Activated naive CD4-positive, alpha-beta T cell treated with anti-CD3 and anti-CD28 coated beads, Interleukin-2, amount 50 U/mL, for 72 hours (primary cell): Measurements from ENCODE around the gene PEDS1. TPM values are rescaled to one million over a fixed set of nuclear protein-coding genes. Genes with fewer than 3 reads are reported as not detected.

Experiments
- ATAC-seq, 2 donors: fragments of 150-1000 bp; cut with Tn5 transposase; 2 replicates each; pipeline ENCODE4 v1.10.0; 2021; ENCODE audit warnings: mild to moderate bottlenecking in 2 of 2, moderate library complexity in 2 of 2
- DNase-seq, 2 donors: peaks; one replicate each; pipeline ENCODE4 v3.0.0; 2021 to 2022; ENCODE audit warnings: low spot score in 2 of 2
- H3K27ac Mint-ChIP-seq, 2 donors: one replicate each; pipeline ENCODE4 v1.8.0; 2022; ENCODE audit warnings: mild to moderate bottlenecking in 2 of 2, mixed read lengths in 2 of 2
- H3K36me3 Mint-ChIP-seq, 2 donors: one replicate each; pipeline ENCODE4 v1.8.0; 2022; ENCODE audit warnings: mixed read lengths in 2 of 2
- H3K9me3 Mint-ChIP-seq, 2 donors: one replicate each; pipeline ENCODE4 v1.8.0; 2022; ENCODE audit warnings: mixed read lengths in 2 of 2
- total RNA-seq, 2 donors: library from RNA; stranded (reverse); gene quantifications; one replicate each; pipeline ENCODE4 v1.2.3, GENCODE V29; 2022

The PEDS1 gene
- total RNA-seq, 2 donors from 2014 or later: 14.8 to 21.2 TPM

DNA sequence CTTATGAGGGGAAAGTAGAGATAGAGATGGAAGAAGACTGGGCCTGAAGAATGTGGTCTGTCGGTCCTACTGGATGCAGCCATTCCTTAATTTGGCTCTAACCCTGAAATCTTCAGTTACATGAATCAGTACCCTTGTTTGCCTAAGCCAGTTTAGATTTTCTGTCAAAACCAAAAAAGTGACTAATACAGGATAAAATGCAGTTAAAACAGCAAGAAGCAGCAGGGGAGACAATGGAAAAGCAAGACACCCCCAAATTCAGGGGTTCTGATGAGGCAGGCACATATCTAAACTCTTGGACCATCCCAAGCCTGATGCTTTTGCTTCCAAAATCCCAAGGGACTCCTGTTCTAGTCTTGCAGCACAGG is 23.2 kb downstream of the PEDS1 start:
- H3K27ac Mint-ChIP-seq: no peak overlapping the region
- ATAC-seq: no peak
- no peaks in the 10 kb centered on the region for H3K36me3 Mint-ChIP-seq
- no peaks in the 10 kb centered on the region for H3K9me3 Mint-ChIP-seq
- no peak for DNase-seq

DNA sequence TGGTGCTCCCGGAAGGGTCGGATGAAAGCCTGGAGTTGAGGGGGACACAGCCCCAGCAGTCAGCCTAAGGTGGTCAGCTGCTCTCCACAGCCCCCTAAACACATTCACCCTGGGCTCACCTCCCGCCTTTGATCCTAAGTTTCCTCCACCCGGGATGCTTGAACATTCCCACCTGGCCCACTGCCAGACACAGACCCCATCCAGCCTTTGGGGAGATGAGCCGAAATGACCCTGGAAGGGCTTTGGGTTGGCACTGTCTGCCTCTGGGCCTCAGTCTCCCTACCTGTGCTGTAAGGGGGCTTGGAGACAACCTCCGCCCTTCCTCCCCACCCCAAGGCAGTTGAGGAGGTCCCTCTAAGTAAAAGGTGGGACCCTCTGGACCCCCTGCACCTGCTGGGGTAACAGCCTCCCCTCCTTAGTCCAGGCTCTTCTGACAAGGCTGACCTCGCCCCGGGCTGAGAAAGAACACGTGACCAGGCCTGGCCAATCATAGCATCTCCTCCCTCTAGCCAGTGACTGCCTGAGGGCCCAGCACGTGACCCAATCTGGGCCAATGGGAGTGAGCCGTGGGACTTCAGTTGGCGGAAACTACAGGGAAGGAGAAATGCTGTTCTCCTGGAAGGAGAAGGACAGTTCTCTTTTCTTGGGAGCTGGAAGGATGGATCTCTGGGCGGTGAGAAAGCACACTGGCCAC is 23.7 kb downstream of the PEDS1 start:
- Mint-ChIP-seq H3K9me3 (no peaks in the 10 kb centered on the region), H3K27ac (no peak overlapping the region), H3K36me3 (peaks cover 0 to 3% of the 10 kb centered on the region in 2 donors)
- DNase-seq (no peak), ATAC-seq (peak; percentile 31 to 47)

DNA sequence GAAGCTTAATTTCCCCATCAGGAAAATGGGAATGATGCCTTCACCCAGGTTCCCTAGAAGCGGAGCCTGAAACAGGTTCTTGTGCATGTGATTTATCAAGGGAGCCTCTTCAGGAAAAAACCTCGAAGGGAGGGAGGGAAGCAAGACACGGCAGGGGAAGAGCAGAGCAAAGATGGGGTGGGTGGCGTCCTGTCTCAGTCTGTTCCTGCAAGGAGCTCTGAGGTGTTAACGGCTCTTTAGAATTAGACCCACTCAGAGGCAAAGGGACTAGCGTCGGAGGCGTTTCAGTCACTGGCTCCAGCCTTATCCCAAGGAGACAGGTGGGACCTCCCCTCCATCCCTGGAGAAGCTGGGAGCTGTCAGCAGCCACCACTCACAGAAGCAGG is 25.0 kb downstream of the PEDS1 start:
- no peak for ATAC-seq
- peaks cover 4 to 11% of the 10 kb centered on the region in 2 donors for H3K36me3 Mint-ChIP-seq
- peak overlapping the region in 1 of 2 donors; percentile 44 for H3K27ac Mint-ChIP-seq
- no peaks in the 10 kb centered on the region for H3K9me3 Mint-ChIP-seq
- no peak for DNase-seq

DNA sequence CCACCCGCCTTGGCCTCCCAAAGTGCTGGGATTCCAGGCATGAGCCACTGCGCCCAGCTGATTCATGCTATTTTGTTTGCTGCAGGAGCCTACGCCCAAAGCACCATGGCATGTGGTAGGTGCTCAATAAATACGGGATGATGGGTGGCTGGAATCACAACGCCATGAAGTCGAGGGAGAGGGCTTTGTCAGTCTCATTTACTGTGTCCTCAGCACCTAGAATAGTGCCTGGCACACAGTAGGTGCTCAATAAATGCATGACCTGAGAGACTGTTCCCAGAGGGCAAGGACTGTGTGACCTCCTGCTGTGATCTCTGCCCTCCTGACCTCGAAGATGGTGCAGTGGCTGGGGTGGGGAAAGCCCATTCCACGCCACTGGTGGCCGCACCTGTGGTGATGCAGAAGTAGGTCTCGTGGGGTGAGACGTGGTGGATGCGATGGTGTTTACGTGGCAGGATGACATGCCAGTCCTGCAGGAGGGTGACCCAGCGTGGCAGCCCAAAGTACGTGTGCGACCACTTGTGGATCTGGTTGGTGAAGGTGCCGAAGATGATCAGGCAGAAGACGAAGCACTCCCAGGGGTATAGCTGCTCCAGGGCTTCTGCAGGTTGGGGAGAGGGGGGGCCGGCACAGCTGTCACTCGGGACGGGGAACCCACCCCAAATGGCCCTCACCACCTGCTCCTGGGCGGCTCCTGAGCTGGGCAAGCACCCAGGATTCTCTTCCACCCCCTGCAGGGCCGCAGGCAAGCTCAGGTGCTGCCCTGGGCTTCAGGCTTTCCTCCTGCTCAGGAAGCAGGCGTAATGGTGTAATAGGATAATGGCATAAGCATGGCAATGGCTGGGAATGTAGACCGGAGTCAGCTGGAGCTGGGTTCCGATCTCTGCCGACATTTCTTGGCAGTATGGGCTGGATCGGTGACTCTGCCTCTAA is 25.7 kb downstream of the PEDS1 start:
- DNase-seq: no peak
- H3K9me3 Mint-ChIP-seq: no peaks in the 10 kb centered on the region
- peak overlapping the region; percentile 44 to 45 for H3K27ac Mint-ChIP-seq
- peaks cover 8 to 13% of the 10 kb centered on the region in 2 donors for H3K36me3 Mint-ChIP-seq
- ATAC-seq: no peak

DNA sequence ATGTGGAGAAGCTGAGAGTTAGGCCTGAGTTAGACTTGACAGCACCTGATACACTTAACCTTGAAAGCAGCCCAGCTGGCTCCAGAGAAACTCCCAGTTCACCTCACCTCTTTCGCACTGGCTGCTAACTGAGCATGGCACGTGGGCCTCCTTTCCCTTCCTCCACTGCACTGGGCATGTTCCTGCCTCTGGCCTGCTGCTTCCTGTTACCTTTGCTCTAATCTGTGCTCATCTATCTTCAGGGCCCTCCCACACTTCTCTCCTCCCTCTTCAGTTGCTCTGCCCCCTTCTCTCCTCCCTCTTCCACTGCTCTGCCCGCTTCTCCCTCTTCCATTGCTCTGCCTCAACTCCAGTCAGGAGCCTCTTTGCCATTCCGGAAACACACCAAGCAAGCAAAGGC is 26.9 kb downstream of the PEDS1 start:
- ATAC-seq (no peak), DNase-seq (no peak)
- Mint-ChIP-seq H3K27ac (peak overlapping the region; percentile 11 to 45), H3K9me3 (no peaks in the 10 kb centered on the region), H3K36me3 (peaks cover 8 to 13% of the 10 kb centered on the region in 2 donors)

DNA sequence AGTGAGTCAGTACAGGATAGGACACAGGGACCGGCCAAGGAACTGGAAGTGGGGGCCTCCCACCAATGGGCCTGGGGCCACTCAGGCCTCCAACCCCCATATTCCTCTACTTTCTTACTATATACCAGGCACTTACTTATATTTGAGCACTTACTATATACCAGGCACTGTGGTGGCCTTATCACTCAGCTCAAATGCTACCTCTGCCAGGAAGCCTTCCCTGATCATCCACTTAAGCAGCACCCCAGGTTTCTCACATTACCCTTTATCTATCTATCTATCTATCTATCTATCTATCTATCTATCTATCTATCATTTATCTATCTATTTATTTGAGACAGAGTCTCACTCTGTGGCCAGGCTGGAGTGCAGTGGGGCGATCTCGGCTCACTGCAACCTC is 28.2 kb downstream of the PEDS1 start:
- DNase-seq: no peak
- H3K36me3 Mint-ChIP-seq: peaks cover 8 to 13% of the 10 kb centered on the region in 2 donors
- H3K27ac Mint-ChIP-seq: peak overlapping the region in 1 of 2 donors; percentile 48

GRCh38 chr20:50124496-50124895 is 29.0 kb downstream of the PEDS1 start:
- no peak for DNase-seq
- H3K27ac Mint-ChIP-seq: peak overlapping the region; percentile 48 to 77
- no peak for ATAC-seq
- no peaks in the 10 kb centered on the region for H3K9me3 Mint-ChIP-seq
- H3K36me3 Mint-ChIP-seq: peaks cover 8 to 13% of the 10 kb centered on the region in 2 donors

More for the DNA sequence above, 28.2 kb downstream of the PEDS1 start:
- H3K9me3 Mint-ChIP-seq: no peaks in the 10 kb centered on the region
- no peak for ATAC-seq

DNA sequence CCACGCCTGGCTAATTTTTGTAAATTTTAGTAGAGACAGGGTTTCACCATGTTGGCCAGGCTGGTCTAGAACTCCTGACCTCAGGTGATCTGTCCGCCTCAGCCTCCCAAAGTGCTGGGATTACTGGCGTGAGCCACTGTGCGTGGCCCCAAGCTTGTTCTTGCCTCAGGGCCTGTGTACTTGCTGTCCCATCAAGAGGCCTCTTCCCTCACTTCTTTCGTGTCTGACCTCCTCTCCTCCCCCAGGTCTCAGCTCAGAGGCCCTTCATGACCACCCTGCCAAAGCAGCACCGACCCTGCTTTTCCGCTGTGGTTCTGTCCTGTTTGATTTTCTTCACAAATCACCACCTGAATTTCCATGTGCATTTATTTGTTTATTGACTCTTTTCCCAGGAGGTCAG is 30.1 kb downstream of the PEDS1 start:
- no peak for ATAC-seq
- peaks cover 8 to 13% of the 10 kb centered on the region in 2 donors for H3K36me3 Mint-ChIP-seq
- H3K27ac Mint-ChIP-seq: peak overlapping the region; percentile 5 to 94
- H3K9me3 Mint-ChIP-seq: no peaks in the 10 kb centered on the region
- DNase-seq: no peak

DNA sequence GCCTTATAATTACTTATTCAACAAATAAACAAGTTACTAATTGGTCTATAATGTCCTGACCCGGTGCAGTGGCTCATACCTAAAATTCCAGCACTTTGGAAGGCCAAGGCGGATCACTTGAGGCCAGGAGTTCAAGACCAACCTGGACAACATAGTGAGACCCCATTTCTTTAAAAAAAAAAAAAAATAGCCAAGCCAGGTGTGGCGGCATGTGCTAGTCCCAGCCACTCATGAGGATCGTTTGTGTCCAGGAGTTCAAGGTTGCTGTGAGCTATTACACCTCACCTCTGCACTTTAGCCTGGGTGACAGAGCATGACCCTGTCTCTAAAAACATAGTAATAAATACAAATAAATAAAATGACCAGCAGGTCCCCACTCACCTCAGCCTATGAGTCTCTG is 30.8 kb downstream of the PEDS1 start:
- no peak for ATAC-seq
- peaks cover 8 to 13% of the 10 kb centered on the region in 2 donors for H3K36me3 Mint-ChIP-seq
- no peaks in the 10 kb centered on the region for H3K9me3 Mint-ChIP-seq
- DNase-seq: no peak
- no peak overlapping the region for H3K27ac Mint-ChIP-seq

GRCh38 chr20:50121858-50122271 is 31.7 kb downstream of the PEDS1 start:
- no peak overlapping the region for H3K27ac Mint-ChIP-seq
- H3K9me3 Mint-ChIP-seq: no peaks in the 10 kb centered on the region
- peaks cover 8 to 13% of the 10 kb centered on the region in 2 donors for H3K36me3 Mint-ChIP-seq
- DNase-seq (no peak), ATAC-seq (peak in 1 of 2 donors; percentile 51)

GRCh38 chr20:50120935-50121693 is 32.4 kb downstream of the PEDS1 start:
- no peak overlapping the region for H3K27ac Mint-ChIP-seq
- H3K36me3 Mint-ChIP-seq: peaks cover 10 to 13% of the 10 kb centered on the region in 2 donors
- peak in 1 of 2 donors; percentile 30 for DNase-seq
- peak; percentile 55 to 74 for ATAC-seq
- H3K9me3 Mint-ChIP-seq: no peaks in the 10 kb centered on the region

GRCh38 chr20:50118203-50118602 is 35.3 kb downstream of the PEDS1 start:
- no peak for ATAC-seq

DNA sequence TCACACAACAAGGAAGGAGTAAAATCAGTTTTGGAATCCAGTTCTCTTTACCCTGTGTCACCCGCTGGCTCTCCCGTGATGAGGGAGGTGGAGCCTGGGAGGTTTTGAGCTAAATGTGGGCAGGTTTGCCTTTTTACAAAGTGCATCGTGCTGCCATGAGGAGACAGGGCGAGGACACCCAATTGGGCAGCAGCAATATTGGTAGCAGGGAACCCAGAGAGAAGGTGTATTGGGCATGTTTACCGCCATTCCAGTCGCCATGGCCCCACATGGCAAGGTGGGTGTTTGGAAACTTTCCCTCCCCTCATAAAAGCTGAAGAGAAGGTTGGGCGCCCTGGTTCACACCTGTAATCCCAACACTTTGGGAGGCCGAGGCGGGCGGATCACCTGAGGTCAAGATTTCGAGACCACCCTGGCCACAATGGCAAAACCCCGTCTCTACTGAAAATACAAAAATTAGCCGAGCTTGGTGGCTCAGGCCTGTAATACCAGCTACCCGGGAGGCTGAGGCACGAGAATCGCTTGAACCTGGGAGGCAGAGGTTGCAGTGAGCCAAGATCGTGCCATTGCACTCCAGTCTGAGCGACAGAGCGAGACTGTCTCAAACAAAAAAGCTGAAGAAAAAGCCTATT is 37.0 kb downstream of the PEDS1 start:
- no peaks in the 10 kb centered on the region for H3K9me3 Mint-ChIP-seq
- peak overlapping the region; percentile 89 to 93 for H3K27ac Mint-ChIP-seq
- DNase-seq: no peak
- no peak for ATAC-seq
- H3K36me3 Mint-ChIP-seq: peaks cover 12 to 27% of the 10 kb centered on the region in 2 donors

More at GRCh38 chr20:50118203-50118602, 35.3 kb downstream of the PEDS1 start:
- H3K27ac Mint-ChIP-seq: no peak overlapping the region
- no peak for DNase-seq
- no peaks in the 10 kb centered on the region for H3K9me3 Mint-ChIP-seq
- H3K36me3 Mint-ChIP-seq: peaks cover 0 to 14% of the 10 kb centered on the region in 2 donors

DNA sequence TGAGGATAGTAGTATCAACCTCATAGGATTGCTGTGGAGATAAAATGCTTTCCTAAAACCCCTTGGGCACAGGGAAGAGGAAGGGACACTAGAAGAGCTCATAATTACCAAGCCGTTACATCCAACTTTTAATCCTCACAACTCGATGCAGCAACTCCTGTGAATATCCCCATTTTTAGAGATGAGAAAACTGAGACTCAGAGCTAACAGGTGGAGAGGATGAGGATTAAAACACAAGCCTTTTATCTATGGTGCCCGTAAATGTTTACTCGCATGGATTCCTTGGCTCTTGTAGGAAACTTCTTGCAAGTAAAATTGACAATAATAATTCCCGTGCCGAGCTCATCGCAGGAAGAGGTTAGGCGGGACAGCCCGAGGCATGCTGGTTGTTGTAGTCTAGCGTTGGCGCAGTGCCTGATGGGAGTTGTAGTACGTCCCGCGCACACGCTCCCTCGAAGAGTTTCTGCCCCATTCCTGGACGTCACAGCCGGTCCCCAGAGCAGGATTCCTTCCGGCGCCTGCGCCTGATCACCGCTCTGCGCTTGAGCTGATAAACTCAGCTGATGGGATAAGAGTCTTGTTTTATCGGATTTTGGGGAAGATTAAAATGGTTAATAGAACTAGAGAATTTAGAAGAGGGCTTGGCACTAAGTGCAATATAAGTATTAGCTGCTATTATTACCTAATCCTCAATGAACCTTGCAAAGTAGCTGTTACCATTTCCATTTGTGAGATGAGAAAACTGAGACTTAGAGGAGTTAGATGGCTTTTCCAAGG is 37.7 kb downstream of the PEDS1 start:
- Mint-ChIP-seq H3K27ac (peak overlapping the region; percentile 89 to 93), H3K36me3 (peaks cover 13 to 28% of the 10 kb centered on the region in 2 donors), H3K9me3 (no peaks in the 10 kb centered on the region)
- peak; percentile 90 for ATAC-seq
- DNase-seq: peak; percentile 84 to 89

DNA sequence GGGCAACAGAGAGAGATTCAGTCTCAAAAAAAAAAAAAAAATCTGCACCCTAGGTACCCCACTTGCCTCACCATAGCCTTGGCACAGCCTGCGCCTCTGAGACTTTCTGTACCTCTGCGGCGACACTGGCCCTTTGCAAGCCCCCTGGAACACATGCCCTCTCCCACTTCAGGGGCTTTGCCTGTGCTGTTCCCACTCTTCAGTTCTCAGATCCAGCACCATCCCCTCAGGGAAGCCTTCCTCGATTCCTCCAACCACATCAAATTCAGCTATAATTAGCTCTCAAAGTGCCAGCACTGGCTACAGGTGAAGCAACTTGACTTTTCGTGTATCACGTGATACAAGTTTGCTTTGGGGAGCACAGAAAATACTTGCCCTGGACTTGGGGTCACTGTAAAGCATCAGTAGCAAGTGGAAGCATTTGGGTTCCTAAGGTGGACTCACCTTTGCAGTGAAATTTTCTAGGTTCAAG is 38.4 kb downstream of the PEDS1 start:
- peak overlapping the region in 1 of 2 donors; percentile 89 for H3K27ac Mint-ChIP-seq
- H3K9me3 Mint-ChIP-seq: no peaks in the 10 kb centered on the region
- ATAC-seq (no peak), DNase-seq (no peak)
- peaks cover 14 to 28% of the 10 kb centered on the region in 2 donors for H3K36me3 Mint-ChIP-seq
